ENCODE results near the gene DIS3L2.
"Not testable (repeated sequence)": the region's sequence is repeated elsewhere in the genome, so short reads cannot be mapped to it uniquely, and the experiment has no call there.

DIS3L2 gene

DNA sequence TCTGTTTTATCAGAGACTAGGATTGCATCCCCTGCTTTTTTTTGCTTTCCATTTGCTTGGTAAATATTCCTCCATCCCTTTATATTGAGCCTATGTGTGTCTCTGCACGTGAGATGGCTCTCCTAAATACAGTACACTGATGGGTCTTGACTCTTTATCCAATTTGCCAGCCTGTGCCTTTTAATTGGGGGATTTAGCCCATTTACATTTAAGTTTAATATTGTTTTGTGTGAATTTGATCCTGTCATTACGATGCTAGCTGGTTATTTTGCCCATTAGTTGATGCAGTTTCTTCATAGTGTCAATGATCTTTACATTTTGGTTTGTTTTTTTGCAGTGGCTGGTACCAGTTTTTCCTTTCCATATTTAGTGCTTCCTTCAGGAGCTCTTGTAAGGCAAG lies 73.8 kb downstream of the DIS3L2 start:
- H2AK5ac ChIP-seq (ENCODE audit: low read depth, low read length); H3K79me1 ChIP-seq (ENCODE audit: low read depth, low read length); H3K9me3 ChIP-seq (replicated peaks in 1 of 2; ENCODE audit: control insufficient read depth in 2 of 2, insufficient read depth in 1 of 2, low read depth in 1 of 2, low read length in 2 of 2); H2BK12ac ChIP-seq (ENCODE audit: low read length); H3K27me3 ChIP-seq (ENCODE audit: control insufficient read depth in 3 of 3, insufficient read depth in 3 of 3, low read depth in 1 of 3, low read length in 3 of 3); H3K36me3 ChIP-seq (replicated peaks in 1 of 2; ENCODE audit: control insufficient read depth in 2 of 2, insufficient read depth in 2 of 2, low read length in 2 of 2); H2AFZ ChIP-seq (ENCODE audit: low read length); H2BK15ac ChIP-seq (ENCODE audit: low read length); DNase-seq (ENCODE audit: low spot score); H3K4ac ChIP-seq (ENCODE audit: low read length); H3K14ac ChIP-seq (ENCODE audit: low read length); H2BK5ac ChIP-seq (ENCODE audit: low read length); H3K4me1 ChIP-seq (ENCODE audit: control insufficient read depth in 2 of 2, insufficient read depth in 1 of 2, low read depth in 1 of 2, low read length in 2 of 2); H3K9ac ChIP-seq (ENCODE audit: low read depth, low read length, poor library complexity); H3K4me2 ChIP-seq (ENCODE audit: insufficient read depth, low read length, poor library complexity, severe bottlenecking); H3K27ac ChIP-seq (replicated peaks; ENCODE audit: low read length); H3K23ac ChIP-seq (ENCODE audit: low read depth, low read length, poor library complexity); H4K91ac ChIP-seq (ENCODE audit: low read depth, low read length, poor library complexity); H2BK120ac ChIP-seq (ENCODE audit: low read depth, low read length); H3K18ac ChIP-seq (ENCODE audit: low read length); H4K8ac ChIP-seq (ENCODE audit: low read depth, low read length); H3K4me3 ChIP-seq (ENCODE audit: low read length in 2 of 2): not testable (repeated sequence)
- WGBS, 2 donors (ENCODE audit: extremely low coverage in 2 of 2, insufficient read length in 2 of 2, insufficient replicate concordance in 1 of 2), result no CpG with 5 or more reads among the region's 2 CpGs

DNA sequence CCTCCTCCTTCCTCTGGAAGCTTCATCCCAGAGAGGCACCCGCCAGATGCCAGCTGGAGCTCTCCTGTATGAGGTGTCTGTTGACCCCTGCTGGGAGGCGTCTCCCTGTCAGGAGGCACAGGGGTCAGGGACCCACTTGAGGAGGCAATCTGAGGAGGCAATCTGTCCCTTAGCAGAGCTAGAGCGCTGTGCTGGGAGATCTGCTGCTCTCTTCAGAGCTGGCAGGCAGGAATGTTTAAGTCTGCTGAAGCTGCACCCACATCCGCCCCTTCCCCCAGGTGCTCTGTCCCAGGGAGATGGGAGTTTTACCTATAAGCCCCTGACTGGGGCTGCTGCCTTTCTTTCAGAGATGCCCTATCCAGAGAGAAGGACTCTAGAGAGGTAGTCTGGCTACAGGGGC lies 75.4 kb downstream of the DIS3L2 start:
- H2AK5ac ChIP-seq (ENCODE audit: low read depth, low read length); H3K9me3 ChIP-seq (replicated peaks in 1 of 2; ENCODE audit: control insufficient read depth in 2 of 2, insufficient read depth in 1 of 2, low read depth in 1 of 2, low read length in 2 of 2); H3K27ac ChIP-seq (replicated peaks; ENCODE audit: low read length); H4K8ac ChIP-seq (ENCODE audit: low read depth, low read length); H3K79me1 ChIP-seq (ENCODE audit: low read depth, low read length); H3K23ac ChIP-seq (ENCODE audit: low read depth, low read length, poor library complexity); DNase-seq (ENCODE audit: low spot score); H3K4me3 ChIP-seq (ENCODE audit: low read length in 2 of 2); H2BK5ac ChIP-seq (ENCODE audit: low read length); H2BK12ac ChIP-seq (ENCODE audit: low read length); H2BK120ac ChIP-seq (ENCODE audit: low read depth, low read length); H3K14ac ChIP-seq (ENCODE audit: low read length); H3K4me2 ChIP-seq (ENCODE audit: insufficient read depth, low read length, poor library complexity, severe bottlenecking); H3K4me1 ChIP-seq (ENCODE audit: control insufficient read depth in 2 of 2, insufficient read depth in 1 of 2, low read depth in 1 of 2, low read length in 2 of 2); H3K4ac ChIP-seq (ENCODE audit: low read length); H4K91ac ChIP-seq (ENCODE audit: low read depth, low read length, poor library complexity); H3K9ac ChIP-seq (ENCODE audit: low read depth, low read length, poor library complexity); H2AFZ ChIP-seq (ENCODE audit: low read length); H2BK15ac ChIP-seq (ENCODE audit: low read length); H3K18ac ChIP-seq (ENCODE audit: low read length); H3K27me3 ChIP-seq (ENCODE audit: control insufficient read depth in 3 of 3, insufficient read depth in 3 of 3, low read depth in 1 of 3, low read length in 3 of 3); H3K36me3 ChIP-seq (replicated peaks in 1 of 2; ENCODE audit: control insufficient read depth in 2 of 2, insufficient read depth in 2 of 2, low read length in 2 of 2): not testable (repeated sequence)
- WGBS, 2 donors (ENCODE audit: extremely low coverage in 2 of 2, insufficient read length in 2 of 2, insufficient replicate concordance in 1 of 2), result no CpG with 5 or more reads among the region's 4 CpGs

DNA sequence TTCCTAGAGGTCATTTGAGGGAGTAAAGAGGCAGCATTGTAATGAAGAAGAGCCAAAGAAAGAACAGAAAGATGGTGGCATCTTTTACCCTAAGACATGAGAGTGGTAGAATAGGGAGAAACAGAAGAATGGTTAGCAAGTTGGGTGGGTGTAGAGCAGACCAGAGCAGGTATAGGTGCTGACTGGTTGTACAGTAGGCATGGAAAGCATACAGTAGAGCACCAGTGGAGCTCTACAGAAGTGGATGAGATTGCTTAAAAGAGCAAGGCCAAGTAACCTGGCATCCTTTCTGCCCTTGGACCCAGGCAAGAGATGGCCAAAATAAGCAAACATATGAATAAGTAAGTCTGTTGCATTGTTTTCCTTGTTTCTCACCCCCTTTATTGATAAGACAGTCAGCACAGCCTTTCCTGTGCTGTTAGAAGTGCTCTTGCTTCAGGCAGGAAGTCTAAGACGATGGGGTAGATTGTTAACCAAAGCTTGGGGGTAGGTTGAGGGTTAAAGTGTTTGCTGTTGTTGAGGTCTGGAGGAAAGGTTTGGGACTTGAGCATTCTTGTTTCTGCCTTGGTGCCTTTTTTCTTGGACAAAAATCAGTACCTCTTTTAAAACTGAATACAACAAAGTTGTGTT lies 76.9 kb downstream of the DIS3L2 start:
- Histone ChIP-seq H3K14ac (ENCODE audit: low read length) (no peak overlapping the region), H4K91ac (ENCODE audit: low read depth, low read length, poor library complexity) (no peak overlapping the region), H3K4me2 (ENCODE audit: insufficient read depth, low read length, poor library complexity, severe bottlenecking) (no peak overlapping the region), H2BK5ac (ENCODE audit: low read length) (no peak overlapping the region), H3K36me3 (replicated peaks in 1 of 2; ENCODE audit: control insufficient read depth in 2 of 2, insufficient read depth in 2 of 2, low read length in 2 of 2) (peaks cover 0 to 2% of the 10 kb centered on the region in 2 donors), H3K9me3 (replicated peaks in 1 of 2; ENCODE audit: control insufficient read depth in 2 of 2, insufficient read depth in 1 of 2, low read depth in 1 of 2, low read length in 2 of 2) (no peaks in the 10 kb centered on the region), H2AK5ac (ENCODE audit: low read depth, low read length) (no peak overlapping the region), H2BK12ac (ENCODE audit: low read length) (no peak overlapping the region), H3K4ac (ENCODE audit: low read length) (no peak overlapping the region), H2AFZ (ENCODE audit: low read length) (no peak overlapping the region), H2BK15ac (ENCODE audit: low read length) (no peak overlapping the region), H3K4me1 (ENCODE audit: control insufficient read depth in 2 of 2, insufficient read depth in 1 of 2, low read depth in 1 of 2, low read length in 2 of 2) (peaks cover 0 to 9% of the 10 kb centered on the region in 2 donors), H3K4me3 (ENCODE audit: low read length in 2 of 2) (no peak overlapping the region), H3K79me1 (ENCODE audit: low read depth, low read length) (no peaks in the 10 kb centered on the region), H3K23ac (ENCODE audit: low read depth, low read length, poor library complexity) (no peak overlapping the region), H3K18ac (ENCODE audit: low read length) (no peak overlapping the region), H2BK120ac (ENCODE audit: low read depth, low read length) (no peak overlapping the region), H3K27ac (replicated peaks; ENCODE audit: low read length) (no peak overlapping the region), H3K9ac (ENCODE audit: low read depth, low read length, poor library complexity) (no peak overlapping the region), H3K27me3 (ENCODE audit: control insufficient read depth in 3 of 3, insufficient read depth in 3 of 3, low read depth in 1 of 3, low read length in 3 of 3) (no peaks in the 10 kb centered on the region), H4K8ac (ENCODE audit: low read depth, low read length) (no peak overlapping the region)
- no CpG with 5 or more reads among the region's 1 CpG for WGBS, 2 donors (ENCODE audit: extremely low coverage in 2 of 2, insufficient read length in 2 of 2, insufficient replicate concordance in 1 of 2)
- no peak for DNase-seq (ENCODE audit: low spot score)

DNA sequence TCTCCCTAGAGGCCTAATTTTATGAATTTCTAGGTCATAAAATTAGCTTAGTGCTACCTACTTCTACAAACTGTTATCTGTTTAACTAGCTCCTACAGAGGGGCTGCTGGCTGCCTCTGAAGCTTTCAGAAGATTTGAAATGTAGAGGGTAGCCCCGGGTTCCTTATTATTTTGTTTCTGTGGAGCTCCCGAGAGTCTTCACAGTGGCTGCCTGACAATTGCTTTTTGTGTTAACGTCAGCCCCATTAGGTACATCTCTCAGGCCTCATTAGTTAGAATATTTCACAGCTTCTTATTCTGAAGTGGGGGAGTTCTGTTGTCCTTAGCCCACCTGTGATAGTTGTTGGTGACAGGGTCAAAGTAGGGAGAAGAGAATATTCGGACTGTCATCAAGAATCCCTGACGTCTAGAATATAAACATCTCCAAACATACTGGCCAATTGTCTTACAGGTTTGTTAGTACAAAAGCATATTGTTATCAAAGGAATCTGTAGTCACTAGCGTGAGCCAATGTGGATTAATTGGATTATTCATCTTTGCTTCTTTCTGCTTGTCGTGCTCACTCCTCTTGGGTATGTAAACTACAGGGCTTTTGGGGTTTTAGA lies 77.5 kb downstream of the DIS3L2 start:
- H3K27ac ChIP-seq (replicated peaks; ENCODE audit: low read length), result no peak overlapping the region
- H2AFZ ChIP-seq (ENCODE audit: low read length), result no peak overlapping the region
- H3K4me2 ChIP-seq (ENCODE audit: insufficient read depth, low read length, poor library complexity, severe bottlenecking), result no peak overlapping the region
- no peak overlapping the region for H3K4me3 ChIP-seq (ENCODE audit: low read length in 2 of 2)
- no peak overlapping the region for H2BK15ac ChIP-seq (ENCODE audit: low read length)
- H3K4me1 ChIP-seq (ENCODE audit: control insufficient read depth in 2 of 2, insufficient read depth in 1 of 2, low read depth in 1 of 2, low read length in 2 of 2), result peaks cover 0 to 9% of the 10 kb centered on the region in 2 donors
- H3K79me1 ChIP-seq (ENCODE audit: low read depth, low read length), result no peaks in the 10 kb centered on the region
- no peak overlapping the region for H2AK5ac ChIP-seq (ENCODE audit: low read depth, low read length)
- H3K4ac ChIP-seq (ENCODE audit: low read length), result no peak overlapping the region
- H3K9ac ChIP-seq (ENCODE audit: low read depth, low read length, poor library complexity), result no peak overlapping the region
- no CpG with 5 or more reads among the region's 7 CpGs for WGBS, 2 donors (ENCODE audit: extremely low coverage in 2 of 2, insufficient read length in 2 of 2, insufficient replicate concordance in 1 of 2)
- no peak overlapping the region for H3K23ac ChIP-seq (ENCODE audit: low read depth, low read length, poor library complexity)
- no peaks in the 10 kb centered on the region for H3K27me3 ChIP-seq (ENCODE audit: control insufficient read depth in 3 of 3, insufficient read depth in 3 of 3, low read depth in 1 of 3, low read length in 3 of 3)
- peaks cover 0 to 2% of the 10 kb centered on the region in 2 donors for H3K36me3 ChIP-seq (replicated peaks in 1 of 2; ENCODE audit: control insufficient read depth in 2 of 2, insufficient read depth in 2 of 2, low read length in 2 of 2)
- no peak overlapping the region for H2BK120ac ChIP-seq (ENCODE audit: low read depth, low read length)
- no peak overlapping the region for H2BK5ac ChIP-seq (ENCODE audit: low read length)
- H3K14ac ChIP-seq (ENCODE audit: low read length), result no peak overlapping the region
- DNase-seq (ENCODE audit: low spot score), result no peak
- H3K9me3 ChIP-seq (replicated peaks in 1 of 2; ENCODE audit: control insufficient read depth in 2 of 2, insufficient read depth in 1 of 2, low read depth in 1 of 2, low read length in 2 of 2), result no peaks in the 10 kb centered on the region
- no peak overlapping the region for H4K8ac ChIP-seq (ENCODE audit: low read depth, low read length)
- H4K91ac ChIP-seq (ENCODE audit: low read depth, low read length, poor library complexity), result no peak overlapping the region
- no peak overlapping the region for H3K18ac ChIP-seq (ENCODE audit: low read length)
- H2BK12ac ChIP-seq (ENCODE audit: low read length), result no peak overlapping the region
